Neural cell (in vitro differentiated cells): ENCODE measurements around the gene UNC79.

Source experiments
- CTCF ChIP-seq: fragments of 450-650 bp; IDR thresholded peaks from 2 replicates; pipeline ENCODE4 v1.5.1; 2014; ENCODE audit warnings: antibody characterized with exemption, mild to moderate bottlenecking, moderate library complexity; ENCODE audit not compliant: poor library complexity, severe bottlenecking
- EP300 ChIP-seq: fragments of 450-650 bp; conservative IDR thresholded peaks from 2 replicates; pipeline ENCODE4 v1.6.1; 2014; ENCODE audit warnings: antibody characterized with exemption, mild to moderate bottlenecking, moderate library complexity; ENCODE audit not compliant: poor library complexity, severe bottlenecking
- POLR2AphosphoS5 ChIP-seq: IDR thresholded peaks from 2 replicates; pipeline ENCODE4 v1.6.1; 2012

GRCh38 chr14:93745603-93746273 lies 315.0 kb downstream of the UNC79 start:
- TF ChIP-seq CTCF (no peak), POLR2AphosphoS5 (no peak), EP300 (no peak)
